ENCODE data around the gene IL2RA.

IL2RA gene

GRCh38 chr10:6049031-6049400 is 13.2 kb downstream of the IL2RA start:
- H3K27ac ChIP-seq = no peak overlapping the region
- no peak overlapping the region for H3K9ac ChIP-seq (ENCODE audit: insufficient read length)
- no peaks in the 10 kb centered on the region for H3K9me3 ChIP-seq (ENCODE audit: low read depth, low read length)
- H3K4me3 ChIP-seq = no peak overlapping the region
- no peak for TF ChIP-seq EZH2 (IDR thresholded peaks at IDR 0.05)
- no peak for TF ChIP-seq POLR2AphosphoS5 (IDR thresholded peaks at IDR 0.05; ENCODE audit: borderline replicate concordance, low read depth, low read length)
- no peak for TF ChIP-seq FOXP2 (optimal IDR thresholded peaks at IDR 0.05; ENCODE audit: control extremely low read depth, extremely low read length, insufficient read depth)
- H3K36me3 ChIP-seq (ENCODE audit: insufficient read depth, low read length) = no peaks in the 10 kb centered on the region
- no peak for DNase-seq (ENCODE audit: low read depth, low spot score)

DNA sequence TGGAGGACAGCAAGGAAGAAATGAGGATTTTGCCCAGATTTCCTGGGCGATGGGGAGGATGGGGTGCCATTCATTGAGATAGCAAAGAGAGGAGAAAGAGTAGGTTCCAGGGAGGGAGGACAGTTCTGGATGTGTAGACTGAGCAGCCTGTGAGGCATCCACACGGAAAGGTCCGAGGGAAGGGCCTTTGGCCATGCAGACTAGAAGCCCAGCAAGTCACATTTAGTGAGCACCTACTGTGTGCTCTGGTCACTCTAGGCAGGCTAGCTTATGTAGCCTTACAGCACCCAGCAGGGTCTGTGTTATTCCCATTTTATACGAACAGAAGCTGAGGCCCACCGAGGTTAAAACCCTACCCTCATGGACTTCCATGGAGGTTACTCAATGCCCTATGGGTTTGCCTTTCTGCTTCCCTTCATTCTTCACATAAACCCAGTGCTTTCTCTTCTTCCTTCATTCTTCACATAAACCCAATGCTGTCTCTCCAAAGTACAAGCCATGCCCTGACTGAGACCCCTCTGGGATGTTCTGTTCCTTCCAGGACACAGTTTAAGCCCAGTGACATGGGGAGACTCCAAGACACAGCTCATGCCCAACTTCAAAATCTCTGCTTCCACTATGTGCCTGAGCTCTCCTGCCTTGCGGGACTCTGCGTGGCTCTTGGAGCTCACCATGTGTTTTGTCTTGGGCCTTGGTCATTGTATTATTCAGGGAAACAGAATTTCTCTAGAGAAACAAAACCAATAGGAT is 13.7 kb downstream of the IL2RA start:
- Histone ChIP-seq H3K36me3 (ENCODE audit: insufficient read depth, low read length) (no peaks in the 10 kb centered on the region), H3K9ac (ENCODE audit: insufficient read length) (no peak overlapping the region), H3K4me3 (no peak overlapping the region), H3K27ac (no peak overlapping the region), H3K9me3 (ENCODE audit: low read depth, low read length) (no peaks in the 10 kb centered on the region)
- DNase-seq (ENCODE audit: low read depth, low spot score) = no peak
- TF ChIP-seq POLR2AphosphoS5 (IDR thresholded peaks at IDR 0.05; ENCODE audit: borderline replicate concordance, low read depth, low read length) (no peak), FOXP2 (optimal IDR thresholded peaks at IDR 0.05; ENCODE audit: control extremely low read depth, extremely low read length, insufficient read depth) (no peak), EZH2 (IDR thresholded peaks at IDR 0.05) (no peak)

DNA sequence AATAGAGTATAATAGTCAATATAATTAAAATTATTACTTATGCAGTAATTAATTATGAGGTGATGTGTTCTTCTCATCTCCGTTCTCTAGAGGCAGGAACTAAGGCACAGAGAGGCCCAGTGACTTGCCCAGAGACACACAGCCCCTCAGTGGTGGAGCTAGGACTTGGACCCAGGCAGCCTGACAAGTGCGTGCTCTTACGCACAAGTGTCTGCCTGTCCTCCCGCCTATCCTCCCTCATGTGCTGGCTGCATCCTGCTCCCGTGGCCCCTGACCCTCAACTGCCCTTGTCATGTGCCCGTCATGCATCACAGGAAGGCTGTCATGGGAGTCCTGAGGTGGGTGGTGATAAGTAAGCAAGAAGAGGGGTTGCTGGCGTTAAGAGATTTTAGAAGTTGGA is 14.3 kb downstream of the IL2RA start:
- H3K27ac ChIP-seq = no peak overlapping the region
- no peaks in the 10 kb centered on the region for H3K9me3 ChIP-seq (ENCODE audit: low read depth, low read length)
- H3K36me3 ChIP-seq (ENCODE audit: insufficient read depth, low read length) = no peaks in the 10 kb centered on the region
- H3K9ac ChIP-seq (ENCODE audit: insufficient read length) = no peak overlapping the region
- no peak overlapping the region for H3K4me3 ChIP-seq
- TF ChIP-seq FOXP2 (optimal IDR thresholded peaks at IDR 0.05; ENCODE audit: control extremely low read depth, extremely low read length, insufficient read depth) (no peak), POLR2AphosphoS5 (IDR thresholded peaks at IDR 0.05; ENCODE audit: borderline replicate concordance, low read depth, low read length) (no peak), EZH2 (IDR thresholded peaks at IDR 0.05) (no peak)
- DNase-seq (ENCODE audit: low read depth, low spot score) = no peak

GRCh38 chr10:6046773-6047611 is 15.2 kb downstream of the IL2RA start:
- no peak for DNase-seq (ENCODE audit: low read depth, low spot score)

DNA sequence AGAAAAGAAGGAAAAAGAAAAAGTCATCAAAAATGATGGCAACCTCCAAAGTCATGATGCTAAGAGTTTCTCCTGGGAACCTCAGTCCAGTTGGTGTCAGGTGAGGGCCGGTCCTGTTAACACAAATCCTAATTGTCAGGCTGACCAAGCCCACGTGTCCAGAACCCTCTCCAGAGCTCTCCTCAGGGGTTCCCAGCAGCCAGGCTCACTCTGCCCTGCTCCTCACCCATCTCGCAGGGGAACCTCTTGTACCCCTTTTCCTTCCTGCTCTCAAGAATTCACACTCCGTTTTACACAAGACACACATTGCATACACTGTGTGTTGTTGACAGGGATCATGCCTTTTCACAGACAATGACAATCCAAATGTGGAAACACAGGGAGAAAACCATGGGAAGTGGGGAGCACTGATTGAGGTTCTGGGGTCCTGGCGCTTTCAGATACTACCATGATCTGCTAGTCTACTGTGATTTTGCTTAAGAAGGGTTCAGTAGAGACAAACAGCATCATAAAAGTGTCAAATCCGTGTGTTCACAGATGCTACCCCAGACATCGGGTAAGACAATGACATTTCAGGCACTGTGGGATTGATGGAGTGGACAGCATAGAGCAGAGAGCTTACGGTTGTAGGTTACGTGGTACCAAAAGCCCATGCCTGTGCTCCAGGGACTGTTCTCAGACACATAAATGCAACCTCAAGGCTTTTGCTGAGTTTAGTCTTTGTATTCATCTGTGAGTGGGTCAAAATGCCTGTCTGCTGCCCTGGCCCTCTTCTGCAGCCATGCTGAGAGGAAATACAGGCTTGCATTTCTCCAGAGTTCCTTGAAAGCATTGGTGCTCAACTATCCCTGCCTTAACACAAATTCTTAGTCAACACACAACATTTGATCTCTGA is 16.0 kb downstream of the IL2RA start:
- Histone ChIP-seq H3K27ac (no peak overlapping the region), H3K36me3 (ENCODE audit: insufficient read depth, low read length) (no peaks in the 10 kb centered on the region), H3K4me3 (no peak overlapping the region), H3K9ac (ENCODE audit: insufficient read length) (no peak overlapping the region), H3K9me3 (ENCODE audit: low read depth, low read length) (no peaks in the 10 kb centered on the region)
- TF ChIP-seq POLR2AphosphoS5 (IDR thresholded peaks at IDR 0.05; ENCODE audit: borderline replicate concordance, low read depth, low read length) = no peak
- TF ChIP-seq FOXP2 (optimal IDR thresholded peaks at IDR 0.05; ENCODE audit: control extremely low read depth, extremely low read length, insufficient read depth) = no peak
- no peak for TF ChIP-seq EZH2 (IDR thresholded peaks at IDR 0.05)
- DNase-seq (ENCODE audit: low read depth, low spot score) = no peak

More at GRCh38 chr10:6046773-6047611, 15.2 kb downstream of the IL2RA start:
- no peak overlapping the region for H3K9ac ChIP-seq (ENCODE audit: insufficient read length)
- TF ChIP-seq FOXP2 (optimal IDR thresholded peaks at IDR 0.05; ENCODE audit: control extremely low read depth, extremely low read length, insufficient read depth) (no peak), EZH2 (IDR thresholded peaks at IDR 0.05) (no peak), POLR2AphosphoS5 (IDR thresholded peaks at IDR 0.05; ENCODE audit: borderline replicate concordance, low read depth, low read length) (no peak)
- no peak overlapping the region for H3K27ac ChIP-seq
- H3K4me3 ChIP-seq = no peak overlapping the region
- no peaks in the 10 kb centered on the region for H3K9me3 ChIP-seq (ENCODE audit: low read depth, low read length)
- H3K36me3 ChIP-seq (ENCODE audit: insufficient read depth, low read length) = no peaks in the 10 kb centered on the region

DNA sequence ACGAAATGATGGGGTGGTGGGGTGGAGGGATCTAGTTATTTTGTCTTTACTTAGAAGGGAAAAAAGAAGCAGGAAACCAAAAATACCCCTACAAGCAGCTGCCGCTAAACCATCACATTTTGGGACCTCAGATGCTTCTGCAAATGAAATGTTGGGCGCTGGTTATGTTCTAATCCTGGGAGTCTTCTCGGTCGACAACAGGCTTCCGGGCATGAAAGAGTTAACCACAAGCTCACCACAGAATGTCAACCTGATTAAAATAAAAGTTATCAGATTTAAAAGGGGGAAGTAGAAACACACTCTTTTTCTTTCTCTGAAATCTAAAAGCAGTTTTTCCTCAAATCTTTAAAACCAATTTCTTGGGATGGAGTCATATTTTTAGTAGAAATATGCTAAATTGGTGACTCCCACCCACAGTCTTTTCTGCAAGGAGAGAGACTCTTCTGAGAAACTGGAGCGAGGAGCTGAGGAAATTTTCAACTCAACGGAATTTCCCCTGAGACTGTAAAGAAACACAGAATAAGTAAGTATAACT is 16.8 kb downstream of the IL2RA start:
- no peak for DNase-seq (ENCODE audit: low read depth, low spot score)
- Histone ChIP-seq H3K9me3 (ENCODE audit: low read depth, low read length) (no peaks in the 10 kb centered on the region), H3K4me3 (no peak overlapping the region), H3K27ac (no peak overlapping the region), H3K36me3 (ENCODE audit: insufficient read depth, low read length) (no peaks in the 10 kb centered on the region), H3K9ac (ENCODE audit: insufficient read length) (no peak overlapping the region)
- TF ChIP-seq FOXP2 (optimal IDR thresholded peaks at IDR 0.05; ENCODE audit: control extremely low read depth, extremely low read length, insufficient read depth) (no peak), EZH2 (IDR thresholded peaks at IDR 0.05) (no peak), POLR2AphosphoS5 (IDR thresholded peaks at IDR 0.05; ENCODE audit: borderline replicate concordance, low read depth, low read length) (no peak)

DNA sequence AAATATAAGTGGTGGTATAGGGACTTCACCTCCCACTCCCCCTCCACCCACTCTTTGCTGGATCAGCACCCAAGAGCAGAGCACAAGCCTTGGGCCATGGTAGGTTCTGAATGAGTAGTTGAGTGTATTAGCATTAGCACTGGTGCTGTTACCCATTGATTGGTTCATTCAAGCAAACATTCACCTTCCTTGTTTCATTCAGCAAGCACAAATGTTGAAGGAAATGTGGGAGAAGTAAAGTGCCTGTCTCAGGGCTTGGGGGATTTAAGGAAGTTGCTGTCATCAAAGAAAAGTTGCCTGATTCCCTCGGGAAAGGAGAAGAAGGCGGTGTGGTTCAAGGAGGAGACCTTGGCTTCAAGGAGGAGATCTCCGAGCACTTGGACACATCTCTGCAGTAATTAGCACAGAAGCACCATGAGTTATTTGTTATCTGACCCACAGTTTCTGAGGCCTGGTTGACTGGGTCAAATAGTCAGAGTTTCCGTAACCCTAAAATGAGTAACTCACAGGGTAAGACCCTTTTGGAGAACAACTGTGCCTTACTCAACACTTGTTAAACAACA is 17.3 kb downstream of the IL2RA start:
- Histone ChIP-seq H3K27ac (no peak overlapping the region), H3K9me3 (ENCODE audit: low read depth, low read length) (no peaks in the 10 kb centered on the region), H3K9ac (ENCODE audit: insufficient read length) (no peak overlapping the region), H3K36me3 (ENCODE audit: insufficient read depth, low read length) (no peaks in the 10 kb centered on the region), H3K4me3 (no peak overlapping the region)
- no peak for DNase-seq (ENCODE audit: low read depth, low spot score)
- no peak for TF ChIP-seq POLR2AphosphoS5 (IDR thresholded peaks at IDR 0.05; ENCODE audit: borderline replicate concordance, low read depth, low read length)
- TF ChIP-seq FOXP2 (optimal IDR thresholded peaks at IDR 0.05; ENCODE audit: control extremely low read depth, extremely low read length, insufficient read depth) = no peak
- TF ChIP-seq EZH2 (IDR thresholded peaks at IDR 0.05) = no peak
